Prostate gland (tissue), 2 donors: ENCODE results near the gene NTM. TPM values are rescaled to one million over a fixed set of nuclear protein-coding genes. Genes with fewer than 3 reads are reported as not detected.

Source experiments
- DNase-seq: peaks from one replicate; pipeline ENCODE4 v3.0.0-alpha.2; 2019; ENCODE audit warnings: low spot score
- H3K27ac ChIP-seq, 2 donors: fragments of 200-600 bp; sonication (generic); 2 replicates each; pipeline ENCODE4 v1.5.1; 2017 to 2019
- H3K27me3 ChIP-seq: fragments of 200-600 bp; sonication (generic); replicated peaks from 2 replicates; pipeline ENCODE4 v1.5.1; 2019; ENCODE audit not compliant: insufficient read depth
- H3K36me3 ChIP-seq, 2 donors: fragments of 200-600 bp; sonication (generic); 1 replicate in 1 of 2; 2 replicates in 1 of 2; pipeline versions ENCODE4 v1.5.1 to v1.8.1; 2017 to 2019
- H3K4me1 ChIP-seq: fragments of 200-600 bp; sonication (generic); replicated peaks from 2 replicates; pipeline ENCODE4 v1.5.1; 2019
- H3K4me3 ChIP-seq, 2 donors: fragments of 200-600 bp; sonication (generic); 2 replicates each; pipeline ENCODE4 v1.5.1; 2017 to 2019
- H3K9me3 ChIP-seq: fragments of 200-600 bp; sonication (generic); 2 replicates; pipeline ENCODE4 v1.5.1; 2017
- CTCF ChIP-seq, 4 experiments: fragments of 200-600 bp in 2 of 4; fragments of 450-650 bp in 2 of 4; sonication (generic) in 2 of 4; IDR thresholded peaks; 1 replicate in 3 of 4; 2 replicates in 1 of 4; pipeline ENCODE4 v1.5.1; 2016 to 2019; ENCODE audit warnings: antibody characterized with exemption in 4 of 4, mild to moderate bottlenecking in 2 of 4, moderate library complexity in 2 of 4
- POLR2A ChIP-seq: fragments of 450-650 bp; IDR thresholded peaks from one replicate; pipeline ENCODE4 v1.6.1; 2016; ENCODE audit warnings: antibody characterized with exemption, mild to moderate bottlenecking
- POLR2AphosphoS5 ChIP-seq: sonication (generic); formaldehyde crosslinking; IDR thresholded peaks from one replicate; pipeline ENCODE4 v1.6.1; 2017; ENCODE audit warnings: antibody characterized with exemption
- WGBS: methylation state at CpG from one replicate; pipeline ENCODE4 v1.1.5; 2018; 5-methylcytosine and 5-hydroxymethylcytosine counted together
- intact Hi-C: fragments of 100-400 bp; cut with DNase I; formaldehyde crosslinking; loops from one replicate; pipeline ENCODE4 v1.14.2; 2022
- total RNA-seq, 2 donors: library from RNA; depleted of rRNA; stranded (reverse); fragments of >200 nt; gene quantifications; one replicate each; pipeline ENCODE4 v1.1.0, GENCODE V29; 2016

Gene NTM
- total RNA-seq, 2 donors from 2014 or later = 7.4 TPM; not detected in 1

GRCh38 chr11:131378931-131379330 is 8.5 kb downstream of the NTM start:
- TF ChIP-seq CTCF (IDR thresholded peaks at IDR 0.05) (no peak), POLR2A (no peak), POLR2AphosphoS5 (no peak)
- intact Hi-C loops = no loop called here

GRCh38 chr11:131385763-131386390 is 15.5 kb downstream of the NTM start:
- intact Hi-C loops = no loop called here
- Histone ChIP-seq H3K4me1 (no peaks in the 10 kb centered on the region), H3K27me3 (no peaks in the 10 kb centered on the region), H3K27ac (no peak overlapping the region), H3K36me3 (no peaks in the 10 kb centered on the region), H3K9me3 (no peaks in the 10 kb centered on the region), H3K4me3 (no peak overlapping the region)
- no peak for TF ChIP-seq POLR2A
- no peak for TF ChIP-seq CTCF (IDR thresholded peaks at IDR 0.05)
- TF ChIP-seq POLR2AphosphoS5 = no peak
- no peak for DNase-seq
- 76% methylated on average over 4 of the region's 4 CpGs for WGBS

More at GRCh38 chr11:131378931-131379330, 8.5 kb downstream of the NTM start:
- no peak overlapping the region for H3K27ac ChIP-seq
- no peaks in the 10 kb centered on the region for H3K9me3 ChIP-seq
- no peak overlapping the region for H3K4me3 ChIP-seq
- H3K36me3 ChIP-seq = no peaks in the 10 kb centered on the region
- H3K4me1 ChIP-seq = no peaks in the 10 kb centered on the region
- 55% methylated on average over 1 of the region's 1 CpG for WGBS
- H3K27me3 ChIP-seq = no peaks in the 10 kb centered on the region
- no peak for DNase-seq

GRCh38 chr11:131386408-131386807 is 16.0 kb downstream of the NTM start:
- no peaks in the 10 kb centered on the region for H3K27me3 ChIP-seq
- no peak overlapping the region for H3K27ac ChIP-seq
- WGBS = 52% methylated on average over 2 of the region's 2 CpGs
- no peak overlapping the region for H3K4me3 ChIP-seq
- DNase-seq = no peak
- no peaks in the 10 kb centered on the region for H3K36me3 ChIP-seq
- H3K9me3 ChIP-seq = no peaks in the 10 kb centered on the region
- TF ChIP-seq POLR2AphosphoS5 (no peak), CTCF (IDR thresholded peaks at IDR 0.05) (no peak), POLR2A (no peak)
- no peaks in the 10 kb centered on the region for H3K4me1 ChIP-seq
- intact Hi-C loops = no loop called here

- H3K36me3 ChIP-seq = no peaks in the 10 kb centered on the region
- no peak overlapping the region for H3K4me3 ChIP-seq
- H3K27ac ChIP-seq = no peak overlapping the region
- 47% methylated on average over 3 of the region's 3 CpGs for WGBS
- H3K9me3 ChIP-seq = no peaks in the 10 kb centered on the region
- TF ChIP-seq POLR2A (no peak), CTCF (IDR thresholded peaks at IDR 0.05) (no peak), POLR2AphosphoS5 (no peak)
- no peak for DNase-seq
- H3K4me1 ChIP-seq = no peaks in the 10 kb centered on the region
- H3K27me3 ChIP-seq = no peaks in the 10 kb centered on the region
- intact Hi-C loops = no loop called here
Measured at GRCh38 chr11:131388030-131388429, 17.6 kb downstream of the NTM start.

GRCh38 chr11:131389582-131389981 is 19.2 kb downstream of the NTM start:
- H3K27ac ChIP-seq = no peak overlapping the region

More at GRCh38 chr11:131389582-131389981, 19.2 kb downstream of the NTM start:
- no peak overlapping the region for H3K4me3 ChIP-seq
- 50% methylated on average over 5 of the region's 5 CpGs for WGBS
- H3K36me3 ChIP-seq = no peaks in the 10 kb centered on the region
- no peaks in the 10 kb centered on the region for H3K9me3 ChIP-seq
- H3K4me1 ChIP-seq = no peaks in the 10 kb centered on the region
- intact Hi-C loops = no loop called here
- no peaks in the 10 kb centered on the region for H3K27me3 ChIP-seq
- TF ChIP-seq CTCF (IDR thresholded peaks at IDR 0.05) (no peak), POLR2A (no peak), POLR2AphosphoS5 (no peak)
- no peak for DNase-seq
